HTR-8/SVneo (cell line): ENCODE measurements around the gene NAT8L.

Experiments used
- DNase-seq: peaks from one replicate; pipeline ENCODE4 v3.0.0; 2011; ENCODE audit warnings: low spot score, mixed read lengths; ENCODE audit not compliant: insufficient read length
- FAIRE-seq: peaks from 2 replicates; lab custom pipeline; 2011; peaks lifted over from hg19 to GRCh38; lab: Jason Lieb, UNC

The NAT8L gene

GRCh38 chr4:2044542-2045517 is 14.3 kb upstream of the NAT8L start:
- no peak for DNase-seq
- no peak for FAIRE-seq

GRCh38 chr4:2045518-2045951 is 13.6 kb upstream of the NAT8L start:
- DNase-seq (no peak), FAIRE-seq (no peak)

GRCh38 chr4:2046031-2046961 is 12.8 kb upstream of the NAT8L start:
- no peak for DNase-seq
- no peak for FAIRE-seq

- FAIRE-seq (no peak), DNase-seq (no peak)
Observed at GRCh38 chr4:2047031-2047660, 12.0 kb upstream of the NAT8L start.

- DNase-seq (no peak), FAIRE-seq (no peak)
Observed at GRCh38 chr4:2047781-2048581, 11.1 kb upstream of the NAT8L start.

GRCh38 chr4:2048831-2049230 is 10.3 kb upstream of the NAT8L start:
- DNase-seq (no peak), FAIRE-seq (no peak)

GRCh38 chr4:2049381-2049780 is 9.7 kb upstream of the NAT8L start:
- no peak for DNase-seq
- no peak for FAIRE-seq

- no peak for DNase-seq
- FAIRE-seq: no peak
Observed at GRCh38 chr4:2049811-2050210, 9.3 kb upstream of the NAT8L start.

- FAIRE-seq (no peak), DNase-seq (no peak)
Observed at GRCh38 chr4:2051086-2051485, 8.0 kb upstream of the NAT8L start.

GRCh38 chr4:2054217-2054616 is 4.9 kb upstream of the NAT8L start:
- DNase-seq: no peak
- FAIRE-seq: no peak

- DNase-seq: no peak
- FAIRE-seq: no peak
Observed at GRCh38 chr4:2057382-2058065, 1.6 kb upstream of the NAT8L start.

- DNase-seq: no peak
- FAIRE-seq: no peak
Observed at GRCh38 chr4:2058264-2059045, 672 bp upstream of the NAT8L start.

GRCh38 chr4:2059726-2060602 is 837 bp downstream of the NAT8L start:
- FAIRE-seq: no peak
- DNase-seq: no peak

- FAIRE-seq (no peak), DNase-seq (no peak)
Observed at GRCh38 chr4:2060611-2061185, 1.6 kb downstream of the NAT8L start.

- FAIRE-seq (no peak), DNase-seq (no peak)
Observed at GRCh38 chr4:2061186-2062131, 2.3 kb downstream of the NAT8L start.
